ENCODE results near the gene ADGRV1.

ADGRV1 gene

GRCh38 chr5:90709323-90710155, 150.9 kb downstream of the ADGRV1 start:
- Histone ChIP-seq H3K9ac (ENCODE audit: low read length) (no peak overlapping the region), H3F3A (ENCODE audit: insufficient read depth) (no peaks in the 10 kb centered on the region), H3K4me3 (ENCODE audit: insufficient read depth, low read length, poor library complexity, severe bottlenecking) (no peak overlapping the region), H3K36me3 (ENCODE audit: low read length) (no peaks in the 10 kb centered on the region), H3K9me2 (replicated peaks; ENCODE audit: insufficient read depth, low read length) (no peaks in the 10 kb centered on the region), H3K79me2 (ENCODE audit: insufficient read depth, low read length) (no peaks in the 10 kb centered on the region), H3K4me2 (ENCODE audit: low read depth, low read length, poor library complexity, severe bottlenecking) (no peak overlapping the region), H3K27ac (ENCODE audit: low read depth, low read length) (no peak overlapping the region), H2AFZ (ENCODE audit: low read depth, low read length, severe bottlenecking) (no peak overlapping the region), H3K27me3 (ENCODE audit: low read length) (no peaks in the 10 kb centered on the region), H4K20me1 (ENCODE audit: low read depth, low read length) (no peaks in the 10 kb centered on the region), H3K9me3 (ENCODE audit: insufficient read depth, low read length) (no peaks in the 10 kb centered on the region)
- TF ChIP-seq CTCF (IDR thresholded peaks at IDR 0.05; ENCODE audit: insufficient read depth, low read length, poor library complexity, severe bottlenecking) (peak; percentile 47), EZH2phosphoT487 (conservative IDR thresholded peaks at IDR 0.05; ENCODE audit: low read length) (no peak)

GRCh38 chr5:90718387-90718786, 159.8 kb downstream of the ADGRV1 start:
- H4K20me1 ChIP-seq (ENCODE audit: low read depth, low read length) = no peaks in the 10 kb centered on the region
- H3K4me2 ChIP-seq (ENCODE audit: low read depth, low read length, poor library complexity, severe bottlenecking) = no peak overlapping the region
- no peaks in the 10 kb centered on the region for H3K9me2 ChIP-seq (replicated peaks; ENCODE audit: insufficient read depth, low read length)
- no peaks in the 10 kb centered on the region for H3K9me3 ChIP-seq (ENCODE audit: insufficient read depth, low read length)
- H3F3A ChIP-seq (ENCODE audit: insufficient read depth) = no peaks in the 10 kb centered on the region
- H3K9ac ChIP-seq (ENCODE audit: low read length) = no peak overlapping the region
- no peaks in the 10 kb centered on the region for H3K79me2 ChIP-seq (ENCODE audit: insufficient read depth, low read length)
- no peak overlapping the region for H3K4me3 ChIP-seq (ENCODE audit: insufficient read depth, low read length, poor library complexity, severe bottlenecking)
- TF ChIP-seq CTCF (IDR thresholded peaks at IDR 0.05; ENCODE audit: insufficient read depth, low read length, poor library complexity, severe bottlenecking) (no peak), EZH2phosphoT487 (conservative IDR thresholded peaks at IDR 0.05; ENCODE audit: low read length) (no peak)
- H2AFZ ChIP-seq (ENCODE audit: low read depth, low read length, severe bottlenecking) = no peak overlapping the region
- no peaks in the 10 kb centered on the region for H3K27me3 ChIP-seq (ENCODE audit: low read length)
- H3K36me3 ChIP-seq (ENCODE audit: low read length) = no peaks in the 10 kb centered on the region
- no peak overlapping the region for H3K27ac ChIP-seq (ENCODE audit: low read depth, low read length)

- no peak overlapping the region for H3K4me3 ChIP-seq (ENCODE audit: insufficient read depth, low read length, poor library complexity, severe bottlenecking)
- H3K36me3 ChIP-seq (ENCODE audit: low read length) = no peaks in the 10 kb centered on the region
- no peak overlapping the region for H3K4me2 ChIP-seq (ENCODE audit: low read depth, low read length, poor library complexity, severe bottlenecking)
- H3K9ac ChIP-seq (ENCODE audit: low read length) = no peak overlapping the region
- H3F3A ChIP-seq (ENCODE audit: insufficient read depth) = no peaks in the 10 kb centered on the region
- H3K9me3 ChIP-seq (ENCODE audit: insufficient read depth, low read length) = no peaks in the 10 kb centered on the region
- no peaks in the 10 kb centered on the region for H3K9me2 ChIP-seq (replicated peaks; ENCODE audit: insufficient read depth, low read length)
- TF ChIP-seq CTCF (IDR thresholded peaks at IDR 0.05; ENCODE audit: insufficient read depth, low read length, poor library complexity, severe bottlenecking) (no peak), EZH2phosphoT487 (conservative IDR thresholded peaks at IDR 0.05; ENCODE audit: low read length) (no peak)
- no peaks in the 10 kb centered on the region for H3K79me2 ChIP-seq (ENCODE audit: insufficient read depth, low read length)
- H4K20me1 ChIP-seq (ENCODE audit: low read depth, low read length) = no peaks in the 10 kb centered on the region
- H3K27ac ChIP-seq (ENCODE audit: low read depth, low read length) = no peak overlapping the region
- 0 out of 2 replicates have a peak, but pooled peaks cover 4% of the 10 kb centered on the region for H3K27me3 ChIP-seq (ENCODE audit: low read length)
- no peak overlapping the region for H2AFZ ChIP-seq (ENCODE audit: low read depth, low read length, severe bottlenecking)
Measured at GRCh38 chr5:90739567-90739966, 181.0 kb downstream of the ADGRV1 start.

Measured in SU-DHL-6 (cell line).